GM12878 (cell line): ENCODE results near the gene SFMBT1. TPM values are rescaled to one million over a fixed set of nuclear protein-coding genes. Genes with fewer than 3 reads are reported as not detected.

Experiments used
- ATAC-seq: fragments of 200-7000 bp; cut with Tn5 transposase; 3 replicates; pipeline ENCODE4 v1.9.1; 2020; ENCODE audit warnings: mild to moderate bottlenecking, moderate library complexity
- BruUV-seq: library from RNA; stranded (reverse); fragments of 400-500 nt; replicated peaks from 2 replicates; lab custom pipeline; 2021; lab: Mats Ljungman, UMichigan
- CTCF ChIA-PET: fragments of 300-600 bp; sonication (Branson Sonifier 250); formaldehyde crosslinking; extraction: SDS; loops from one replicate; lab custom pipeline; 2021; ENCODE audit warnings: inconsistent platforms; lab: Yijun Ruan, JAX
- POLR2A ChIA-PET: fragments of 350-600 bp; formaldehyde crosslinking; extraction: SDS; loops from one replicate; lab custom pipeline; 2021; ENCODE audit warnings: inconsistent platforms; lab: Charles Lee
- RAD21 ChIA-PET: fragments of 300-600 bp; sonication (Branson Sonifier 250); formaldehyde crosslinking; loops from one replicate; lab custom pipeline; 2023; ENCODE audit warnings: antibody characterized with exemption; ENCODE audit not compliant: unreplicated experiment; lab: Charles Lee
- SMC1A ChIA-PET: fragments of 300-600 bp; sonication (Branson Sonifier 250); formaldehyde crosslinking; loops from one replicate; lab custom pipeline; 2023; ENCODE audit not compliant: unreplicated experiment, uncharacterized antibody; lab: Charles Lee
- DNase-seq: peaks from one replicate; pipeline ENCODE4 v3.0.0-alpha.2; 2011; ENCODE audit warnings: low read depth, low spot score
- FAIRE-seq: peaks from 3 replicates; lab custom pipeline; 2011; peaks lifted over from hg19 to GRCh38; lab: Jason Lieb, UNC
- H2AFZ ChIP-seq: 2 replicates; pipeline ENCODE4 v1.6.0; 2011; ENCODE audit warnings: low read depth, low read length, control low read depth; ENCODE audit not compliant: control insufficient read depth
- H3K27ac ChIP-seq: 2 replicates; pipeline ENCODE4 v1.5.1; 2011; ENCODE audit warnings: control low read depth; ENCODE audit not compliant: control insufficient read depth, insufficient read depth
- H3K27me3 ChIP-seq, 2 experiments: replicated peaks in 1 of 2; 2 replicates each; pipeline versions ENCODE4 v1.6.0 to v1.6.1; 2011; ENCODE audit warnings: low read length in 1 of 2; ENCODE audit not compliant: control insufficient read depth in 2 of 2, insufficient read depth in 2 of 2
- H3K36me3 ChIP-seq, 2 experiments: 2 replicates each; pipeline ENCODE4 v1.5.1; 2011; ENCODE audit warnings: low read length in 1 of 2; ENCODE audit not compliant: control insufficient read depth in 2 of 2, insufficient read depth in 2 of 2
- H3K4me1 ChIP-seq: 2 replicates; pipeline ENCODE4 v1.6.1; 2011; ENCODE audit warnings: mild to moderate bottlenecking, low read length, moderate library complexity, mixed read lengths; ENCODE audit not compliant: control insufficient read depth, insufficient read depth
- H3K4me2 ChIP-seq: 2 replicates; pipeline ENCODE4 v1.6.0; 2011; ENCODE audit warnings: control low read depth; ENCODE audit not compliant: control insufficient read depth, insufficient read depth
- H3K4me3 ChIP-seq: fragments of 200-600 bp; sonication (generic); 2 replicates; pipeline ENCODE4 v1.5.1; 2016
- H3K79me2 ChIP-seq: 2 replicates; pipeline ENCODE4 v1.6.0; 2011; ENCODE audit warnings: low read length; ENCODE audit not compliant: control insufficient read depth, insufficient read depth
- H3K9ac ChIP-seq: 2 replicates; pipeline ENCODE4 v1.8.0; 2011; ENCODE audit warnings: low read length, control low read depth, mixed read lengths; ENCODE audit not compliant: control insufficient read depth, insufficient read depth
- H3K9me3 ChIP-seq: replicated peaks from 3 replicates; pipeline ENCODE4 v1.5.1; 2011; ENCODE audit warnings: mild to moderate bottlenecking, low read length; ENCODE audit not compliant: control insufficient read depth, insufficient read depth
- H4K20me1 ChIP-seq: 2 replicates; pipeline ENCODE4 v1.6.0; 2011; ENCODE audit not compliant: control insufficient read depth, insufficient read depth
- CREM ChIP-seq: IDR thresholded peaks from 2 replicates; pipeline ENCODE4 v1.6.1; 2014; ENCODE audit warnings: antibody characterized with exemption, low read depth
- EP300 ChIP-seq, 2 experiments: fragments of 150-350 bp in 1 of 2; IDR thresholded peaks; 2 replicates each; pipeline ENCODE4 v1.6.1; 2011 to 2012; ENCODE audit warnings: low read depth in 2 of 2, low read length in 2 of 2, borderline replicate concordance in 1 of 2, improper control_type of control experiment in 1 of 2, inconsistent platforms in 1 of 2; ENCODE audit not compliant: control insufficient read depth in 1 of 2
- JUND ChIP-seq: IDR thresholded peaks from 2 replicates; pipeline ENCODE4 v1.6.1; 2012; ENCODE audit warnings: low read depth, mild to moderate bottlenecking, low read length, improper control_type of control experiment, moderate library complexity
- KDM1A ChIP-seq: fragments of 200-600 bp; sonication (generic); IDR thresholded peaks from 2 replicates; pipeline ENCODE4 v1.6.1; 2016; ENCODE audit warnings: borderline replicate concordance
- MTA3 ChIP-seq: IDR thresholded peaks from 2 replicates; pipeline ENCODE4 v1.6.1; 2012; ENCODE audit warnings: low read length, inconsistent platforms, borderline replicate concordance
- MYB ChIP-seq: fragments of 150-350 bp; IDR thresholded peaks from 2 replicates; pipeline ENCODE4 v1.6.1; 2014; ENCODE audit warnings: mild to moderate bottlenecking, low read depth, low read length, borderline replicate concordance
- POU2F2 ChIP-seq: IDR thresholded peaks from 3 replicates; pipeline ENCODE4 v1.6.1; 2011; ENCODE audit warnings: low read depth, mild to moderate bottlenecking, low read length, borderline replicate concordance
- RAD21 ChIP-seq: IDR thresholded peaks from 2 replicates; pipeline ENCODE4 v1.6.1; 2011; ENCODE audit warnings: mild to moderate bottlenecking, low read depth, low read length, moderate library complexity; ENCODE audit not compliant: insufficient read depth
- RB1 ChIP-seq: fragments of 450-650 bp; formaldehyde crosslinking; IDR thresholded peaks from 2 replicates; pipeline ENCODE4 v1.6.1; 2017; ENCODE audit warnings: mild to moderate bottlenecking, borderline replicate concordance
- SPI1 ChIP-seq: IDR thresholded peaks from 2 replicates; pipeline ENCODE4 v1.6.1; 2011; ENCODE audit warnings: low read depth, mild to moderate bottlenecking, low read length, moderate library complexity, borderline replicate concordance; ENCODE audit not compliant: insufficient read depth
- SUZ12 ChIP-seq: fragments of 200-600 bp; sonication (generic); IDR thresholded peaks from one replicate; pipeline ENCODE4 v1.6.1; 2018; ENCODE audit warnings: antibody characterized with exemption, mild to moderate bottlenecking; ENCODE audit not compliant: unreplicated experiment
- TCF12 ChIP-seq: IDR thresholded peaks from 2 replicates; pipeline ENCODE4 v1.6.1; 2011; ENCODE audit warnings: low read depth, mild to moderate bottlenecking, low read length
- WRNIP1 ChIP-seq: IDR thresholded peaks from 2 replicates; pipeline ENCODE4 v1.6.1; 2011; ENCODE audit warnings: low read depth, low read length, improper control_type of control experiment, borderline replicate concordance
- YY1 ChIP-seq: IDR thresholded peaks from 2 replicates; pipeline ENCODE4 v1.6.1; 2011; ENCODE audit warnings: low read depth, mild to moderate bottlenecking, low read length
- ZBED1 ChIP-seq: IDR thresholded peaks from 2 replicates; pipeline ENCODE4 v1.6.1; 2016; ENCODE audit warnings: borderline replicate concordance
- WGBS: methylation state at CpG from one replicate; pipeline ENCODE4 v1.1.6; 2016; ENCODE audit warnings: low lambda C conversion rate; ENCODE audit not compliant: insufficient replicate concordance, insufficient coverage; ENCODE audit errors: missing lambda C conversion rate; 5-methylcytosine and 5-hydroxymethylcytosine counted together
- in situ Hi-C: fragments of 300-500 bp; cut with MboI; formaldehyde crosslinking; loops from 9 replicates; pipeline ENCODE4 v1.14.3; 2018; ENCODE audit warnings: mixed read lengths
- intact Hi-C: fragments of 100-400 bp; cut with micrococcal nuclease; formaldehyde crosslinking; loops from one replicate; pipeline ENCODE4 v1.14.2; 2022; ENCODE audit not compliant: unreplicated experiment
- polyA plus RNA-seq, 11 experiments: library from polyadenylated mRNA; depleted of rRNA in 4 of 11; unstranded in 6 of 11; stranded (reverse) in 5 of 11; fragments of >200 nt; fragmentation: Nextera tagmentation in 4 of 11; fragmentation: Illumina TruSeq in 1 of 11; extraction: Ambion mirVana in 4 of 11; extraction: Trizol in 1 of 11; gene quantifications; 1 replicate in 1 of 11; 2 replicates in 10 of 11; pipeline versions ENCODE4 v1.2.1 to v1.2.3, GENCODE V29; 2011 to 2016; ENCODE audit warnings: inconsistent platforms in 2 of 11, missing spikeins in 2 of 11, low read depth in 1 of 11
- total RNA-seq, 4 experiments: library from RNA; depleted of rRNA in 3 of 4; stranded (reverse); fragments of >200 nt in 3 of 4; fragmentation: Illumina TruSeq in 1 of 4; extraction: Trizol in 1 of 4; gene quantifications; 2 replicates each; pipeline versions ENCODE4 v1.2.1 to v1.2.3, GENCODE V29; 2013 to 2021
- TF ChIP-seq, protein P1 (sequence below): fragments of 450-650 bp; IDR thresholded peaks from 2 replicates; pipeline ENCODE4 v1.6.1; 2017; ENCODE audit warnings: mild to moderate bottlenecking
- TF ChIP-seq, protein P2 (sequence below), 3 experiments: IDR thresholded peaks in 2 of 3; conservative IDR thresholded peaks in 1 of 3; 2 replicates each; pipeline ENCODE4 v1.5.1; 2011; ENCODE audit warnings: low read depth in 3 of 3, low read length in 3 of 3, mild to moderate bottlenecking in 3 of 3, control low read depth in 2 of 3, moderate library complexity in 2 of 3, inconsistent platforms in 1 of 3, mixed read lengths in 1 of 3; ENCODE audit not compliant: control insufficient read depth in 2 of 3, insufficient read depth in 1 of 3; ENCODE audit errors: extremely low read depth in 1 of 3
- TF ChIP-seq, protein P3 (sequence below): IDR thresholded peaks from 2 replicates; pipeline ENCODE4 v1.6.1; 2011; ENCODE audit warnings: mild to moderate bottlenecking, low read depth, low read length, moderate library complexity; ENCODE audit not compliant: insufficient replicate concordance

The SFMBT1 gene
- total and polyA plus RNA-seq, 10 of the 15 experiments (the other 5 are each of a cell fraction or from before 2014, with no cell fraction given): 3.2 to 19.5 (median 11.4) TPM

GRCh38 chr3:52889901-52890300, 156.0 kb downstream of the SFMBT1 start:
- WGBS: 97% methylated on average over 8 of the region's 8 CpGs
- Histone ChIP-seq H3K4me2 (no peak overlapping the region), H2AFZ (no peak overlapping the region), H3K27ac (no peak overlapping the region), H4K20me1 (no peaks in the 10 kb centered on the region), H3K9me3 (no peaks in the 10 kb centered on the region; the same call in 2 of the 3 replicates), H3K79me2 (peaks cover 32% of the 10 kb centered on the region), H3K27me3 (no peaks in the 10 kb centered on the region), H3K4me1 (peaks cover 28% of the 10 kb centered on the region), H3K4me3 (no peak overlapping the region), H3K9ac (no peak overlapping the region), H3K36me3 (peaks cover 2 to 5% of the 10 kb centered on the region in 2 experiments; a peak in 2 of 4 replicates)
- in situ Hi-C loops (no loop called here), intact Hi-C loops (loop anchor here (5.0 kb wide), 1 partner anchor 157 kb away; the partner anchor contains the start of gene SFMBT1)
- FAIRE-seq (no peak), DNase-seq (no peak), ATAC-seq (no peak)
- BruUV-seq: no TSS peak
- ChIA-PET POLR2A (no interaction called here), RAD21 (no interaction called here), SMC1A (no interaction called here), CTCF (interaction anchor here (1.0 to 1.4 kb wide), 2 partner anchors 40 to 49 kb away, joined by 3 read pairs; no protein-coding TSS in a partner anchor)
- TF ChIP-seq MTA3 (no peak), WRNIP1 (no peak), KDM1A (no peak), SUZ12 (no peak), YY1 (no peak), JUND (no peak), RAD21 (no peak), TCF12 (no peak), SPI1 (no peak), RB1 (no peak), CREM (no peak), MYB (no peak), POU2F2 (no peak), EP300 (IDR thresholded peaks at IDR 0.05; ENCODE audit: borderline replicate concordance in 1 of 2, control insufficient read depth in 1 of 2, low read depth in 2 of 2, low read length in 2 of 2) (no peak), ZBED1 (no peak)
- TF ChIP-seq, protein P1, sequence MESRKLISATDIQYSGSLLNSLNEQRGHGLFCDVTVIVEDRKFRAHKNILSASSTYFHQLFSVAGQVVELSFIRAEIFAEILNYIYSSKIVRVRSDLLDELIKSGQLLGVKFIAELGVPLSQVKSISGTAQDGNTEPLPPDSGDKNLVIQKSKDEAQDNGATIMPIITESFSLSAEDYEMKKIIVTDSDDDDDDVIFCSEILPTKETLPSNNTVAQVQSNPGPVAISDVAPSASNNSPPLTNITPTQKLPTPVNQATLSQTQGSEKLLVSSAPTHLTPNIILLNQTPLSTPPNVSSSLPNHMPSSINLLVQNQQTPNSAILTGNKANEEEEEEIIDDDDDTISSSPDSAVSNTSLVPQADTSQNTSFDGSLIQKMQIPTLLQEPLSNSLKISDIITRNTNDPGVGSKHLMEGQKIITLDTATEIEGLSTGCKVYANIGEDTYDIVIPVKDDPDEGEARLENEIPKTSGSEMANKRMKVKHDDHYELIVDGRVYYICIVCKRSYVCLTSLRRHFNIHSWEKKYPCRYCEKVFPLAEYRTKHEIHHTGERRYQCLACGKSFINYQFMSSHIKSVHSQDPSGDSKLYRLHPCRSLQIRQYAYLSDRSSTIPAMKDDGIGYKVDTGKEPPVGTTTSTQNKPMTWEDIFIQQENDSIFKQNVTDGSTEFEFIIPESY: no peak
- TF ChIP-seq, protein P2, sequence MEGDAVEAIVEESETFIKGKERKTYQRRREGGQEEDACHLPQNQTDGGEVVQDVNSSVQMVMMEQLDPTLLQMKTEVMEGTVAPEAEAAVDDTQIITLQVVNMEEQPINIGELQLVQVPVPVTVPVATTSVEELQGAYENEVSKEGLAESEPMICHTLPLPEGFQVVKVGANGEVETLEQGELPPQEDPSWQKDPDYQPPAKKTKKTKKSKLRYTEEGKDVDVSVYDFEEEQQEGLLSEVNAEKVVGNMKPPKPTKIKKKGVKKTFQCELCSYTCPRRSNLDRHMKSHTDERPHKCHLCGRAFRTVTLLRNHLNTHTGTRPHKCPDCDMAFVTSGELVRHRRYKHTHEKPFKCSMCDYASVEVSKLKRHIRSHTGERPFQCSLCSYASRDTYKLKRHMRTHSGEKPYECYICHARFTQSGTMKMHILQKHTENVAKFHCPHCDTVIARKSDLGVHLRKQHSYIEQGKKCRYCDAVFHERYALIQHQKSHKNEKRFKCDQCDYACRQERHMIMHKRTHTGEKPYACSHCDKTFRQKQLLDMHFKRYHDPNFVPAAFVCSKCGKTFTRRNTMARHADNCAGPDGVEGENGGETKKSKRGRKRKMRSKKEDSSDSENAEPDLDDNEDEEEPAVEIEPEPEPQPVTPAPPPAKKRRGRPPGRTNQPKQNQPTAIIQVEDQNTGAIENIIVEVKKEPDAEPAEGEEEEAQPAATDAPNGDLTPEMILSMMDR (IDR thresholded peaks at IDR 0.05 in 2 of 3, conservative IDR thresholded peaks at IDR 0.05 in 1 of 3; ENCODE audit: control insufficient read depth in 2 of 3, extremely low read depth in 1 of 3, insufficient read depth in 1 of 3, low read depth in 3 of 3, low read length in 3 of 3): no peak
- TF ChIP-seq, protein P3, sequence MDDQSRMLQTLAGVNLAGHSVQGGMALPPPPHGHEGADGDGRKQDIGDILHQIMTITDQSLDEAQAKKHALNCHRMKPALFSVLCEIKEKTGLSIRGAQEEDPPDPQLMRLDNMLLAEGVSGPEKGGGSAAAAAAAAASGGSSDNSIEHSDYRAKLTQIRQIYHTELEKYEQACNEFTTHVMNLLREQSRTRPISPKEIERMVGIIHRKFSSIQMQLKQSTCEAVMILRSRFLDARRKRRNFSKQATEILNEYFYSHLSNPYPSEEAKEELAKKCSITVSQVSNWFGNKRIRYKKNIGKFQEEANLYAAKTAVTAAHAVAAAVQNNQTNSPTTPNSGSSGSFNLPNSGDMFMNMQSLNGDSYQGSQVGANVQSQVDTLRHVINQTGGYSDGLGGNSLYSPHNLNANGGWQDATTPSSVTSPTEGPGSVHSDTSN: no peak
